Nephron (organoid): ENCODE data around the gene SPINK9.
A peak's percentile ranks its signal among the peaks of the same experiment; 100 is the strongest.

ENCODE experiments used
- H3K27ac Mint-ChIP-seq, 3 experiments: 2 replicates each; pipeline ENCODE4 v1.8.0; 2020; ENCODE audit warnings: mixed read lengths in 3 of 3, mild to moderate bottlenecking in 2 of 3, moderate library complexity in 1 of 3
- H3K27me3 Mint-ChIP-seq: 2 replicates; pipeline ENCODE4 v1.8.0; 2021; ENCODE audit warnings: low read depth, mild to moderate bottlenecking, moderate library complexity, mixed read lengths
- H3K36me3 Mint-ChIP-seq: 2 replicates; pipeline ENCODE4 v1.8.0; 2020; ENCODE audit warnings: low read depth, mixed read lengths
- H3K4me1 Mint-ChIP-seq: 2 replicates; pipeline ENCODE4 v1.8.0; 2020; ENCODE audit warnings: mixed read lengths
- H3K4me3 Mint-ChIP-seq, 3 experiments: 2 replicates each; pipeline ENCODE4 v1.8.0; 2020; ENCODE audit warnings: mild to moderate bottlenecking in 3 of 3, mixed read lengths in 3 of 3, moderate library complexity in 2 of 3
- H3K9me3 Mint-ChIP-seq: 2 replicates; pipeline ENCODE4 v1.8.0; 2020; ENCODE audit warnings: mixed read lengths
- TF ChIP-seq, protein P1 (sequence below), 3 experiments: fragments of 200-600 bp; sonication (generic); IDR thresholded peaks; one replicate each; pipeline ENCODE4 v1.5.0; 2021; ENCODE audit warnings: antibody characterized with exemption in 3 of 3; ENCODE audit not compliant: unreplicated experiment in 3 of 3

The SPINK9 gene

DNA sequence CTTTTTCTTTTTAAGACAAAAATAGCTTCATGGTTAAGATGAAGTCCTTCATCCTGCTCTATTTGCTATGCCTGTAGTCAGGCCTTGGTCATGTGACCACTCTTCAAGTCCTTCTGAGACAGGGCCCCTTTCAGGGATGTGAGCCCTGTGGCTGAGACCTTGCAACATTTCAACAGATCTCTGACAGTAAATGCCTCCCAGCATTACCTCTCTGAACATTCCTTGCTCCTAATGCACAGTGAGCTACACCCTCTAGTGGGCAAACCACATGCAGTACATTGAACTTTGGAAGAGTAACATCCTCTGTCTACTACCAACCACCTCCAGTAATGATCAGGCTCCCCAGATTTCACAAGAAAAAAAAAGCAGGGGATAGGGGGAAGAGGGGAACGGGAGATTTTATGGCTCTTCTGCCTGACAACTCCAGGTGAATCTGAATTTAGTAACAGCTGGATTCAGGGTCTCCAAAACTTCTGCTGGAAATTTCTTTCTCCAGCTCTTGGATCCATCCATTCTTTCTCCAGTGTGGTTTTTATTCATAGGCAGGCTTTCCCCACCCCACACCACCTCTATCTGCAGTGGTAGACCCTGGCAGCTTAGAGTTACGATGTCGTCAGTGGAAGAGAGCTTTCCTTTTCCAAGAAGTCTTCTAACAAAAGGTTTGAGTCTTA is 39.5 kb downstream of the SPINK9 start:
- Mint-ChIP-seq H3K27ac (no peak overlapping the region), H3K4me3 (no peak overlapping the region), H3K9me3 (no peaks in the 10 kb centered on the region), H3K36me3 (no peaks in the 10 kb centered on the region), H3K27me3 (no peaks in the 10 kb centered on the region), H3K4me1 (no peaks in the 10 kb centered on the region)
- TF ChIP-seq, protein P1, sequence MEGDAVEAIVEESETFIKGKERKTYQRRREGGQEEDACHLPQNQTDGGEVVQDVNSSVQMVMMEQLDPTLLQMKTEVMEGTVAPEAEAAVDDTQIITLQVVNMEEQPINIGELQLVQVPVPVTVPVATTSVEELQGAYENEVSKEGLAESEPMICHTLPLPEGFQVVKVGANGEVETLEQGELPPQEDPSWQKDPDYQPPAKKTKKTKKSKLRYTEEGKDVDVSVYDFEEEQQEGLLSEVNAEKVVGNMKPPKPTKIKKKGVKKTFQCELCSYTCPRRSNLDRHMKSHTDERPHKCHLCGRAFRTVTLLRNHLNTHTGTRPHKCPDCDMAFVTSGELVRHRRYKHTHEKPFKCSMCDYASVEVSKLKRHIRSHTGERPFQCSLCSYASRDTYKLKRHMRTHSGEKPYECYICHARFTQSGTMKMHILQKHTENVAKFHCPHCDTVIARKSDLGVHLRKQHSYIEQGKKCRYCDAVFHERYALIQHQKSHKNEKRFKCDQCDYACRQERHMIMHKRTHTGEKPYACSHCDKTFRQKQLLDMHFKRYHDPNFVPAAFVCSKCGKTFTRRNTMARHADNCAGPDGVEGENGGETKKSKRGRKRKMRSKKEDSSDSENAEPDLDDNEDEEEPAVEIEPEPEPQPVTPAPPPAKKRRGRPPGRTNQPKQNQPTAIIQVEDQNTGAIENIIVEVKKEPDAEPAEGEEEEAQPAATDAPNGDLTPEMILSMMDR (IDR thresholded peaks at IDR 0.05; ENCODE audit: unreplicated experiment in 3 of 3): peak; percentile 59 to 68 (median 68)

DNA sequence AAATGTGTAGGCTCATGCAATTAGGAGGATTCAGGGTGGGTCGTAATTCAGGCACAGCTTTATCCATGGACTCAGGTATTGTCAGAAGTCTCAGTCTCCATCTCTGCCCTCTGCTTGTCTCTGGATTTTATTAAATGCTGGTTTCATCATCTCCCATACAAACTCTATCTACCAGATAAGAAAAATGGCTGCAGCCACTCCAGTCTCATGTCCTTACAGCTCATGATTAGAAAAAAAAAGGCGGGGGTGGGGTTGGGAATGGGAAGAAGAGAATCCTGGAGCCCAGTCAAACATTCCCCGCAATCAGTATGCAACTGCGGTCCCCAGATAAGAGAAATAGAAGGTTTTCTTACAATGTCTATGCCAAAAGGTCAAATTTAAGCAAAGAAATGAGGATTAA is 40.8 kb downstream of the SPINK9 start:
- no peaks in the 10 kb centered on the region for H3K9me3 Mint-ChIP-seq
- no peak overlapping the region for H3K27ac Mint-ChIP-seq
- TF ChIP-seq, protein P1 (IDR thresholded peaks at IDR 0.05; ENCODE audit: unreplicated experiment in 3 of 3): no peak
- H3K4me3 Mint-ChIP-seq: no peak overlapping the region
- no peaks in the 10 kb centered on the region for H3K36me3 Mint-ChIP-seq
- no peaks in the 10 kb centered on the region for H3K4me1 Mint-ChIP-seq
- H3K27me3 Mint-ChIP-seq: no peaks in the 10 kb centered on the region

DNA sequence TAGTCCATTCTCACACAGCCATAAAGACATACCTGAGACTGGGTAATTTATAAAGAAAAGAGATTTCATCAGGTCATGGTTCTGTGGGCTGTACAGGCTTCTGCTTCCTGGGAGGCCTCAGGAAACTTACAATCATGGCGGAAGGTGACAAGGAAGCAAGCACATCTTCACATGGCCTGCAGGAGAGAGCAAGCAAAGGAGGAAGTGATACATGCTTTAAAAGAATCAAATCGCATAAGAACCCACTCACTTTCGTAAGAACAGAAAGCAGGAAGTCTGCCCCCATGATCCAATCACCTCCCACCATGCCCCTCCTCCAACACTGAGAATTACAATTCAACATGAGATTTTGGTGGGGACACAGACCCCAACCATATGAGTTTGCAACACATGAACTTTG is 43.3 kb downstream of the SPINK9 start:
- TF ChIP-seq, protein P1 (IDR thresholded peaks at IDR 0.05; ENCODE audit: unreplicated experiment in 3 of 3): no peak
- no peak overlapping the region for H3K27ac Mint-ChIP-seq
- H3K9me3 Mint-ChIP-seq: no peaks in the 10 kb centered on the region
- no peak overlapping the region for H3K4me3 Mint-ChIP-seq
- H3K36me3 Mint-ChIP-seq: no peaks in the 10 kb centered on the region
- peaks cover 13% of the 10 kb centered on the region for H3K4me1 Mint-ChIP-seq
- H3K27me3 Mint-ChIP-seq: no peaks in the 10 kb centered on the region

DNA sequence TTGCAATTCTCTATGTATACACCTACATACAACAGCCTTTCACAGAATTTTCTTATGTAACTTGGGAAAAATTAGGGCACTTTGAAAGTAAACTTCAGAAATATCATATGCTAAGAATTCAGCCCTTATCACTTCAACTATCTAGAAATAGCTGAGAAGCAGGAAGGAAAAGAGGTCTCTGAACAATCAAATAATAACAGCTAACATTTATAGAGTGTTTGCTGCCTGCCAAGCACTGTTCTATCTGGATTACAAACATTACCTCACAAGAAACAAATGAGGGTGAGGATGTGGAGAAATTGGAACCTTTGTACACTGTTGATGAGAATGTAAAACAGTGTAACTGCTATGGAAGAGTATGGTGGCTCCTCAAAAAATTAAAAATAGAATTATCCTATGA is 44.0 kb downstream of the SPINK9 start:
- Mint-ChIP-seq H3K27me3 (no peaks in the 10 kb centered on the region), H3K4me1 (peaks cover 20% of the 10 kb centered on the region), H3K27ac (no peak overlapping the region), H3K36me3 (no peaks in the 10 kb centered on the region), H3K9me3 (no peaks in the 10 kb centered on the region), H3K4me3 (no peak overlapping the region)
- TF ChIP-seq, protein P1 (IDR thresholded peaks at IDR 0.05; ENCODE audit: unreplicated experiment in 3 of 3): no peak

DNA sequence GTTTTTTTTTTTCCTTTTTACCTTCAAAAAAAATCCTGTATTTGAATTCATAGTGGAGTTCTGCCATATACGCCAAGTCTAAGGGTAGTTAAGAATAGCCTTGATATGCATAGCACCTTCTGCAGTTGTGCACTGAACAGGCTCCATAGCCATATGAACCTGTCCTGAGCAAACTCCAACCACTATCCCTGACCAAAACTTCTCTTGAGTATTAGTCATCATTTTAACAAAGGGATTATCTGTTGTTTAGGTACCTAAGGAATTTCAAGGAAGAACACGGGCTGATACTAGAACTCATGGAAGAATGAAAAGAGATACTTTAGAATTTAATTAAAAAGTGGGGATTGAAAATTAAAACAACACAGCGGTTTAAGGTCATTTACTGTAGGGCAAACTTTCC is 46.5 kb downstream of the SPINK9 start:
- H3K27ac Mint-ChIP-seq: no peak overlapping the region
- TF ChIP-seq, protein P1 (IDR thresholded peaks at IDR 0.05; ENCODE audit: unreplicated experiment in 3 of 3): no peak
- no peaks in the 10 kb centered on the region for H3K9me3 Mint-ChIP-seq
- no peaks in the 10 kb centered on the region for H3K27me3 Mint-ChIP-seq
- no peaks in the 10 kb centered on the region for H3K36me3 Mint-ChIP-seq
- H3K4me1 Mint-ChIP-seq: peaks cover 45% of the 10 kb centered on the region
- peak overlapping the region; percentile 61 to 70 (median 68) for H3K4me3 Mint-ChIP-seq

DNA sequence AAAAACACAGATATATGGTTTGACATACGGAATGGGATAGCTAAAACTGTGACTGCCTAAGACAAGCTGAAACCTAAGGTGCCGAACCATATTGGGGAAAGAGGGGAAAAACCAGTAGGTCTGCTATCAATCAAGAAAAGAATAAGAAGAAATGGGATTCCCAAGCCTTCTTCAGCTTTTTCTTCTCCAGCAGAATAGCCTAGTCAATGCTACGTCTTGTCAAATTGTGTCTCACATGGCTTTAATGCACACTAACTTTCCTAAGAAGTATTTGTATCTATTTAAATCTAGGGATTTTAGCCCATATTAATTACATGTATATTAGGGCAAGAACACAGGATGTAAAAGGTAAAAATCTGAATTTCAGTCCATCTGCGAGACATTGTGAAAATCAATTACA is 47.6 kb downstream of the SPINK9 start:
- TF ChIP-seq, protein P1 (IDR thresholded peaks at IDR 0.05; ENCODE audit: unreplicated experiment in 3 of 3): no peak
- Mint-ChIP-seq H3K4me1 (peaks cover 47% of the 10 kb centered on the region), H3K4me3 (peak overlapping the region; percentile 88 to 92 (median 92)), H3K9me3 (no peaks in the 10 kb centered on the region), H3K27me3 (no peaks in the 10 kb centered on the region), H3K27ac (peak overlapping the region; percentile 89 to 95 (median 92)), H3K36me3 (peaks cover 4% of the 10 kb centered on the region)
